K562 (cell line): ENCODE results near the gene ZNF687. TPM values are rescaled to one million over a fixed set of nuclear protein-coding genes. Genes with fewer than 3 reads are reported as not detected.

ENCODE experiments used
- ATAC-seq: fragments of 200-7000 bp; cut with Tn5 transposase; 3 replicates; pipeline ENCODE4 v1.9.1; 2020; ENCODE audit warnings: moderate library complexity
- BruUV-seq: library from RNA; stranded (reverse); fragments of 400-500 nt; replicated peaks from 2 replicates; lab custom pipeline; 2021; lab: Mats Ljungman, UMichigan
- CTCF ChIA-PET: fragments of 300-600 bp; formaldehyde crosslinking; extraction: SDS; loops from one replicate; lab custom pipeline; 2021; ENCODE audit warnings: low intra/inter-chr PET ratio; lab: Yijun Ruan, JAX
- POLR2A ChIA-PET: fragments of 300-600, 350-650 bp; sonication (Branson Sonifier 250); formaldehyde crosslinking; extraction: SDS; loops from one replicate; lab custom pipeline; 2021; ENCODE audit warnings: antibody characterized with exemption, inconsistent platforms; lab: Yijun Ruan, JAX
- DNase-seq, 4 experiments: peaks; one replicate each; pipeline versions ENCODE4 v3.0.0 to v3.0.0-alpha.2; 2011 to 2018; ENCODE audit warnings: low spot score in 3 of 4, mixed read lengths in 3 of 4; ENCODE audit errors: extremely low read depth in 1 of 4
- FAIRE-seq: peaks from 2 replicates; lab custom pipeline; 2011; peaks lifted over from hg19 to GRCh38; lab: Jason Lieb, UNC
- H2AFZ ChIP-seq: 2 replicates; pipeline ENCODE4 v1.6.0; 2011; ENCODE audit warnings: low read depth, low read length, control low read depth, inconsistent platforms
- H3K27ac ChIP-seq: fragments of 200-600 bp; 3 replicates; pipeline ENCODE4 v1.8.0; 2011; ENCODE audit warnings: low read depth, mild to moderate bottlenecking, control low read depth, inconsistent platforms, low read length, moderate library complexity, mixed read lengths; ENCODE audit errors: extremely low read depth
- H3K27me3 ChIP-seq, 2 experiments: fragments of 300-600 bp in 1 of 2; 2 replicates in 1 of 2; 3 replicates in 1 of 2; pipeline versions ENCODE4 v1.6.0 to v1.8.0; 2011; ENCODE audit warnings: inconsistent platforms in 2 of 2, low read length in 2 of 2, mild to moderate bottlenecking in 1 of 2, mixed read lengths in 1 of 2, moderate library complexity in 1 of 2; ENCODE audit not compliant: control insufficient read depth in 2 of 2, insufficient read depth in 2 of 2
- H3K36me3 ChIP-seq: fragments of 300-600 bp; 3 replicates; pipeline ENCODE4 v1.8.0; 2011; ENCODE audit warnings: mild to moderate bottlenecking, low read length, inconsistent platforms; ENCODE audit not compliant: control insufficient read depth, insufficient read depth
- H3K4me1 ChIP-seq, 2 experiments: fragments of 200-600 bp in 1 of 2; replicated peaks in 1 of 2; 2 replicates in 1 of 2; 3 replicates in 1 of 2; pipeline versions ENCODE4 v1.5.1 to v1.8.0; 2011; ENCODE audit warnings: inconsistent platforms in 2 of 2, low read length in 2 of 2, mild to moderate bottlenecking in 1 of 2, mixed read lengths in 1 of 2, moderate library complexity in 1 of 2; ENCODE audit not compliant: control insufficient read depth in 2 of 2, insufficient read depth in 2 of 2
- H3K4me2 ChIP-seq: 2 replicates; pipeline ENCODE4 v1.6.1; 2011; ENCODE audit warnings: low read length, control low read depth, inconsistent platforms, mixed read lengths; ENCODE audit not compliant: insufficient read depth
- H3K4me3 ChIP-seq: fragments of 200-600 bp; sonication (generic), shearing (Covaris generic); 2 replicates; pipeline ENCODE4 v1.5.1; 2016; ENCODE audit warnings: control low read depth, inconsistent platforms
- H3K79me2 ChIP-seq: fragments of 200-600 bp; 3 replicates; pipeline ENCODE4 v1.8.0; 2011; ENCODE audit warnings: low read length, inconsistent platforms; ENCODE audit not compliant: control insufficient read depth, insufficient read depth
- H3K9ac ChIP-seq, 2 experiments: 2 replicates each; pipeline versions ENCODE4 v1.6.0 to v1.6.1; 2011; ENCODE audit warnings: low read depth in 2 of 2, low read length in 2 of 2, control low read depth in 1 of 2, inconsistent platforms in 1 of 2, mild to moderate bottlenecking in 1 of 2, mixed read lengths in 1 of 2; ENCODE audit not compliant: insufficient read depth in 1 of 2
- H3K9me1 ChIP-seq: one replicate; pipeline ENCODE4 v1.6.0; 2011; ENCODE audit warnings: inconsistent platforms, mild to moderate bottlenecking, low read length, moderate library complexity; ENCODE audit not compliant: control insufficient read depth, insufficient read depth
- H3K9me3 ChIP-seq: replicated peaks from 2 replicates; pipeline ENCODE4 v1.5.1; 2011; ENCODE audit warnings: low read depth, low read length, inconsistent platforms; ENCODE audit not compliant: control insufficient read depth, insufficient read depth
- H4K20me1 ChIP-seq: replicated peaks from 2 replicates; pipeline ENCODE4 v1.6.1; 2011; ENCODE audit warnings: low read length, inconsistent platforms, mixed read lengths; ENCODE audit not compliant: control insufficient read depth, insufficient read depth
- CEBPB ChIP-seq: fragments of 450-650 bp; IDR thresholded peaks from 2 replicates; pipeline ENCODE4 v1.6.1; 2016; ENCODE audit warnings: missing genetic modification characterization, missing compliant biosample characterization
- CEBPG ChIP-seq, 3 experiments: fragments of 200-800 bp in 1 of 3; sonication (Bioruptor generic) in 1 of 3; sonication (generic) in 1 of 3; formaldehyde crosslinking in 1 of 3; IDR thresholded peaks in 2 of 3; conservative IDR thresholded peaks in 1 of 3; 2 replicates each; pipeline versions ENCODE4 v1.6.1 to v1.8.0; 2016 to 2022; ENCODE audit warnings: missing compliant biosample characterization in 2 of 3, missing genetic modification characterization in 2 of 3, mild to moderate bottlenecking in 1 of 3, missing genetic modification reagents in 1 of 3
- CXXC5 ChIP-seq: fragments of 250-450 bp; sonication (Bioruptor Pico); IDR thresholded peaks from 2 replicates; pipeline ENCODE4 v1.8.0; 2022; ENCODE audit warnings: inconsistent platforms, mild to moderate bottlenecking, moderate library complexity
- E2F6 ChIP-seq, 2 experiments: IDR thresholded peaks; 2 replicates each; pipeline ENCODE4 v1.6.1; 2011; ENCODE audit warnings: borderline replicate concordance in 1 of 2, control low read depth in 1 of 2, low read depth in 1 of 2, low read length in 1 of 2, mild to moderate bottlenecking in 1 of 2, mixed read lengths in 1 of 2, moderate library complexity in 1 of 2; ENCODE audit not compliant: insufficient read depth in 1 of 2, insufficient read length in 1 of 2, poor library complexity in 1 of 2, severe bottlenecking in 1 of 2; ENCODE audit errors: extremely low read depth in 1 of 2
- FOXO4 ChIP-seq: fragments of 450-650 bp; formaldehyde crosslinking; IDR thresholded peaks from 2 replicates; pipeline ENCODE4 v1.4.0; 2020; ENCODE audit warnings: mild to moderate bottlenecking, moderate library complexity
- PHB2 ChIP-seq: fragments of 450-650 bp; IDR thresholded peaks from 2 replicates; pipeline ENCODE4 v1.6.1; 2017; ENCODE audit warnings: low read depth
- SIN3B ChIP-seq: fragments of 450-650 bp; IDR thresholded peaks from 2 replicates; pipeline ENCODE4 v1.6.1; 2017; ENCODE audit warnings: low read depth, mild to moderate bottlenecking, moderate library complexity
- SIRT6 ChIP-seq: IDR thresholded peaks from one replicate; pipeline ENCODE4 v1.6.1; 2012; ENCODE audit warnings: low read depth, mild to moderate bottlenecking, control low read depth, inconsistent platforms, low read length, moderate library complexity
- ZNF347 ChIP-seq: fragments of 450-650 bp; formaldehyde crosslinking; IDR thresholded peaks from 2 replicates; pipeline ENCODE4 v1.4.0; 2020; ENCODE audit warnings: low read depth, mild to moderate bottlenecking, moderate library complexity
- ZNF584 ChIP-seq: fragments of 200-800 bp; sonication (Bioruptor generic); IDR thresholded peaks from 2 replicates; pipeline ENCODE4 v1.6.1; 2016; ENCODE audit warnings: low read depth, mild to moderate bottlenecking, missing genetic modification characterization, missing compliant biosample characterization
- ZNF696 ChIP-seq: fragments of 250-450 bp; sonication (Bioruptor Pico); conservative IDR thresholded peaks from 2 replicates; pipeline ENCODE4 v1.4.0; 2020; ENCODE audit warnings: mild to moderate bottlenecking, moderate library complexity
- WGBS: fragments of 100-300 bp; shearing (Covaris generic); methylation state at CpG from one replicate; pipeline ENCODE4 v1.1.6; 2016; ENCODE audit warnings: low coverage, mixed read lengths; ENCODE audit not compliant: insufficient coverage; ENCODE audit errors: missing lambda C conversion rate; 5-methylcytosine and 5-hydroxymethylcytosine counted together
- in situ Hi-C: fragments of 300-500 bp; cut with MboI; formaldehyde crosslinking; loops from 4 replicates; pipeline ENCODE4 v1.15.0; 2018; ENCODE audit warnings: inconsistent platforms, mixed read lengths
- intact Hi-C: fragments of 100-400 bp; cut with micrococcal nuclease; formaldehyde crosslinking; loops from 2 replicates; pipeline ENCODE4 v1.14.2; 2022
- polyA plus RNA-seq, 8 experiments: library from polyadenylated mRNA; depleted of rRNA in 4 of 8; stranded (reverse) in 5 of 8; unstranded in 3 of 8; fragments of >200 nt; fragmentation: Nextera tagmentation in 2 of 8; fragmentation: Illumina TruSeq in 1 of 8; extraction: Ambion mirVana in 2 of 8; extraction: Trizol in 1 of 8; gene quantifications; 2 replicates each; pipeline versions ENCODE4 v1.2.1 to v1.2.3, GENCODE V29; 2011 to 2014; ENCODE audit warnings: inconsistent platforms in 1 of 8, missing spikeins in 1 of 8
- total RNA-seq, 7 experiments: library from RNA; depleted of rRNA in 6 of 7; stranded (reverse); fragments of >200 nt in 6 of 7; fragmentation: Illumina TruSeq in 2 of 7; extraction: Trizol in 2 of 7; gene quantifications; 2 replicates each; pipeline versions ENCODE4 v1.2.1 to v1.2.3, GENCODE V29; 2011 to 2021; ENCODE audit warnings: low replicate concordance in 1 of 7

Gene ZNF687
- total and polyA plus RNA-seq, 9 of the 15 experiments (the other 6 are each of a cell fraction or from before 2014, with no cell fraction given), result 0.13 to 26.4 (median 10.6) TPM

GRCh38 chr1:151242442-151242841 is 39.7 kb upstream of the ZNF687 start:
- BruUV-seq, result no TSS peak
- WGBS, result 62% methylated on average over 2 of the region's 2 CpGs
- H3K4me2 ChIP-seq, result no peak overlapping the region
- in situ Hi-C loops, result no loop called here
- CTCF ChIA-PET, result no interaction called here
- no peak for FAIRE-seq
- no peaks in the 10 kb centered on the region; a peak in 1 of 5 replicates for H3K4me1 ChIP-seq
- H3K36me3 ChIP-seq, result peaks cover 81% of the 10 kb centered on the region; the same call in 2 of the 3 replicates
- H3K4me3 ChIP-seq, result no peak overlapping the region
- TF ChIP-seq FOXO4 (CRISPR knock-in tag), result no peak
- no peak for TF ChIP-seq PHB2
- no peak for TF ChIP-seq CEBPG (CRISPR knock-in tag; IDR thresholded peaks at IDR 0.05)
- peak; percentile 62 to 76; a peak in 3 of 4 replicates for TF ChIP-seq CEBPG (tag; conservative IDR thresholded peaks at IDR 0.05 in 1 of 2, IDR thresholded peaks at IDR 0.05 in 1 of 2)
- TF ChIP-seq SIN3B, result no peak
- TF ChIP-seq SIRT6, result no peak
- no peak for TF ChIP-seq ZNF584
- no peak for TF ChIP-seq ZNF347 (CRISPR knock-in tag)
- TF ChIP-seq CEBPB (tag), result peak; percentile 54; the same call in 1 of the 2 replicates
- no peak for TF ChIP-seq ZNF696
- no peak for TF ChIP-seq CXXC5
- no peak for TF ChIP-seq E2F6 (IDR thresholded peaks at IDR 0.05; ENCODE audit: borderline replicate concordance in 1 of 2, extremely low read depth in 1 of 2, insufficient read depth in 1 of 2, insufficient read length in 1 of 2, low read depth in 1 of 2, low read length in 1 of 2, poor library complexity in 1 of 2, severe bottlenecking in 1 of 2)
- no peak for ATAC-seq
- intact Hi-C loops, result no loop called here
- no peaks in the 10 kb centered on the region for H3K27me3 ChIP-seq
- H3K9me1 ChIP-seq, result no peaks in the 10 kb centered on the region
- H2AFZ ChIP-seq, result no peak overlapping the region
- no peaks in the 10 kb centered on the region for H3K9me3 ChIP-seq
- H4K20me1 ChIP-seq, result no peaks in the 10 kb centered on the region
- POLR2A ChIA-PET, result interaction anchor here (1.2 kb wide), 1 partner anchor 172 kb away, joined by 3 read pairs; the partner anchor contains the start of gene GABPB2
- no peak for DNase-seq
- H3K9ac ChIP-seq, result no peak overlapping the region
- H3K79me2 ChIP-seq, result no peaks in the 10 kb centered on the region
- no peak overlapping the region for H3K27ac ChIP-seq
